Uterus (tissue), 4 donors: ENCODE measurements around the gene UFD1. TPM values are rescaled to one million over a fixed set of nuclear protein-coding genes. Genes with fewer than 3 reads are reported as not detected.

Experiments
- DNase-seq, 2 donors: peaks; one replicate each; pipeline ENCODE4 v3.0.0-alpha.2; 2019 to 2020
- H3K27ac ChIP-seq, 2 donors: fragments of 200-600 bp; sonication (generic); 1 replicate in 1 of 2; 2 replicates in 1 of 2; pipeline ENCODE4 v1.5.1; 2016 to 2018
- H3K27me3 ChIP-seq, 2 donors: fragments of 200-600 bp; sonication (generic); one replicate each; pipeline ENCODE4 v1.5.1; 2018 to 2019; ENCODE audit warnings: control low read depth in 1 of 2
- H3K36me3 ChIP-seq, 2 donors: fragments of 200-600 bp; sonication (generic); one replicate each; pipeline ENCODE4 v1.5.1; 2019; ENCODE audit warnings: control low read depth in 1 of 2
- H3K4me1 ChIP-seq, 2 donors: fragments of 200-600 bp; sonication (generic); one replicate each; pipeline ENCODE4 v1.5.1; 2018 to 2019; ENCODE audit warnings: control low read depth in 1 of 2
- H3K4me3 ChIP-seq, 2 donors: fragments of 200-600 bp; sonication (generic); 1 replicate in 1 of 2; 2 replicates in 1 of 2; pipeline ENCODE4 v1.5.1; 2018 to 2019; ENCODE audit warnings: mild to moderate bottlenecking in 1 of 2
- H3K9me3 ChIP-seq, 2 donors: fragments of 200-600 bp; sonication (generic); one replicate each; pipeline ENCODE4 v1.5.1; 2019; ENCODE audit warnings: control low read depth in 1 of 2
- CTCF ChIP-seq, 4 experiments: fragments of 200-600 bp in 2 of 4; fragments of 450-650 bp in 2 of 4; sonication (generic) in 2 of 4; IDR thresholded peaks; one replicate each; pipeline ENCODE4 v1.5.1; 2016 to 2019; ENCODE audit warnings: antibody characterized with exemption in 4 of 4, mild to moderate bottlenecking in 2 of 4, moderate library complexity in 1 of 4
- POLR2A ChIP-seq, 2 donors: fragments of 450-650 bp; IDR thresholded peaks; one replicate each; pipeline ENCODE4 v1.6.1; 2016; ENCODE audit warnings: antibody characterized with exemption in 2 of 2, mild to moderate bottlenecking in 1 of 2, moderate library complexity in 1 of 2
- intact Hi-C: fragments of 100-400 bp; cut with DNase I; formaldehyde crosslinking; loops from one replicate; pipeline ENCODE4 v1.15.1; 2023; ENCODE audit warnings: low total_unique reads
- total RNA-seq, 4 donors: library from RNA; depleted of rRNA in 3 of 4; stranded (reverse); fragments of >200 nt in 3 of 4; gene quantifications; one replicate each; pipeline versions ENCODE4 v1.1.0 to v1.2.4, GENCODE V29; 2014 to 2023
- donor health status: DM: yes; HTN: yes; CAD: no.

UFD1 gene
- total RNA-seq, 4 donors from 2014 or later, result 30.5 to 55.0 (median 45.7) TPM

GRCh38 chr22:19455033-19455432 is 24.0 kb downstream of the UFD1 start:
- DNase-seq, result no peak
- Histone ChIP-seq H3K4me3 (no peak overlapping the region), H3K4me1 (no peaks in the 10 kb centered on the region), H3K27ac (no peak overlapping the region), H3K27me3 (no peaks in the 10 kb centered on the region), H3K9me3 (no peaks in the 10 kb centered on the region), H3K36me3 (no peaks in the 10 kb centered on the region)
- intact Hi-C loops, result no loop called here
- TF ChIP-seq POLR2A (IDR thresholded peaks at IDR 0.05) (no peak), CTCF (IDR thresholded peaks at IDR 0.05) (no peak)

GRCh38 chr22:19454156-19454555 is 24.8 kb downstream of the UFD1 start:
- TF ChIP-seq CTCF (IDR thresholded peaks at IDR 0.05), result no peak
- intact Hi-C loops, result no loop called here
- no peak overlapping the region for H3K27ac ChIP-seq
- no peaks in the 10 kb centered on the region for H3K4me1 ChIP-seq
- no peak overlapping the region for H3K4me3 ChIP-seq
- DNase-seq, result no peak
- H3K9me3 ChIP-seq, result no peaks in the 10 kb centered on the region
- no peaks in the 10 kb centered on the region for H3K27me3 ChIP-seq
- no peaks in the 10 kb centered on the region for H3K36me3 ChIP-seq

- DNase-seq, result no peak
- intact Hi-C loops, result no loop called here
- Histone ChIP-seq H3K27me3 (no peaks in the 10 kb centered on the region), H3K27ac (no peak overlapping the region), H3K36me3 (no peaks in the 10 kb centered on the region), H3K4me1 (no peaks in the 10 kb centered on the region), H3K9me3 (no peaks in the 10 kb centered on the region), H3K4me3 (no peak overlapping the region)
- no peak for TF ChIP-seq POLR2A (IDR thresholded peaks at IDR 0.05)
- no peak for TF ChIP-seq CTCF (IDR thresholded peaks at IDR 0.05)
These were observed 25.3 kb downstream of the UFD1 start for GRCh38 chr22:19453718-19454117.

GRCh38 chr22:19451570-19451969 is 27.4 kb downstream of the UFD1 start:
- Histone ChIP-seq H3K4me1 (no peaks in the 10 kb centered on the region), H3K27ac (no peak overlapping the region), H3K4me3 (no peak overlapping the region), H3K9me3 (no peaks in the 10 kb centered on the region), H3K27me3 (no peaks in the 10 kb centered on the region), H3K36me3 (no peaks in the 10 kb centered on the region)
- intact Hi-C loops, result no loop called here
- TF ChIP-seq CTCF (IDR thresholded peaks at IDR 0.05) (no peak), POLR2A (IDR thresholded peaks at IDR 0.05) (no peak)
- no peak for DNase-seq

- intact Hi-C loops, result no loop called here
- no peak for DNase-seq
- Histone ChIP-seq H3K27me3 (no peaks in the 10 kb centered on the region), H3K4me3 (no peak overlapping the region), H3K27ac (no peak overlapping the region), H3K4me1 (no peaks in the 10 kb centered on the region), H3K36me3 (no peaks in the 10 kb centered on the region), H3K9me3 (no peaks in the 10 kb centered on the region)
- TF ChIP-seq POLR2A (IDR thresholded peaks at IDR 0.05) (no peak), CTCF (IDR thresholded peaks at IDR 0.05) (no peak)
These were observed 28.4 kb downstream of the UFD1 start for GRCh38 chr22:19450363-19451175.
